GM18498 (cell line): Measurements from ENCODE around the gene GASK1A.

Experiments
- ATAC-seq: cut with Tn5 transposase; IDR thresholded peaks from one replicate; pipeline ENCODE4 v1.9.1; 2021; ENCODE audit warnings: mild to moderate bottlenecking, moderate library complexity; ENCODE audit not compliant: unreplicated experiment

GASK1A gene

DNA sequence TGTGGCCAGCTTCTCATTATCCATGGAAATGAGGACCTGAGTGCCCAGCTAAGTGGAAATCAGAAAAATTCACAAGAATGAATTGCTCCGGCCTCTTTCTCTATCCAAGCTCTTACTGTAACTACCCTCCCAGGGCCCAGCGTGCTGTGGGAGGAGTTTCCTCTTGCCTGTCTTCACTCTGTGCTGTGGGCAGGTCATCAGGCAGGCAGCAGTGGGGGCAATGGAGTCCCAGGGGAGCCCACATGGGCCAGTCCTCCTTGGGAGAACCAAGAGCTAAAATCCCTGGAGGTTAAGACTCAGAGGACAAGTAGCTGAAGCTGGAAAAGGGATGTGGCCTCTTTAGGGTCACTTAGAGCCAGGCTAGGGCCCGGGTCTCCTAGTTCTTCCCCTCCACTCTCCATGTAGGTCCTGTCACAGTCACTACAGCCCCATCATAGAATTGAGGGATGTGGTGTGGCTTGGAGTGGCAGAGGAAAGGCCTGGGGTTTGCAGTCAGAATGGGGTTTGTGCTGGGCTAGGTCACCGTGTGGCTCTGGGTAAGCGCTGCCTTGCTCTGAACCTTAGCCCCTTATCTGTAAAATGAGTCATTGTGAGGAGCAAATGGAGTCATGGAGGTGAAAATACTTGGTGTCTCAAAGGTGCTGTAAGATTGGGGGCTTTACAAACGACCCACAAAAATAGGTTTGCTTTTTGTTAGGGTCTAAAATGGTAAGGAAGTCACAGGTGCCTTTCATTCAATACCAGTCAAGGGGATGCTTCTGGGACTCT lies 3.7 kb downstream of the GASK1A start:
- no peak for ATAC-seq

DNA sequence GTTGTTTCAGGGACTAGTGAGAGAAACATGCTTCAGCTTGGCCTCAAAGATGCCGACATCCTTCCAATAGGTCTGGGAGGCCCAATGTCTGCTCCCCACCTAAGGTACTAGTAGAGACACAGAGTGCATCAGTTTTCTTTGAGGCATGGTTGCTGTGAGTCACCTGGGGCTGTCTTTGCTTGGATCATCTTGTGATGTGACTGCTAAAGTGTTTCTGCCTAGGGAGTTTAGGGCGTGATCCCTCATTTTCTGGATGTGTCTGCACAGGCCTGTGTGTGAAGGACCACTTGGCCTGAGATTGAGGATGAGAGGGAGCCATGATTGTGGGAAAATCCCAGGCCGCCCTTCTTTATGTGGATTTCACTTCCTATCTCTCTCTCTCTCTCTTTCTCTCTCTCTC lies 4.8 kb downstream of the GASK1A start:
- no peak for ATAC-seq

- ATAC-seq, result no peak
These were observed 5.6 kb downstream of the GASK1A start for GRCh38 chr3:42984701-42985100.

DNA sequence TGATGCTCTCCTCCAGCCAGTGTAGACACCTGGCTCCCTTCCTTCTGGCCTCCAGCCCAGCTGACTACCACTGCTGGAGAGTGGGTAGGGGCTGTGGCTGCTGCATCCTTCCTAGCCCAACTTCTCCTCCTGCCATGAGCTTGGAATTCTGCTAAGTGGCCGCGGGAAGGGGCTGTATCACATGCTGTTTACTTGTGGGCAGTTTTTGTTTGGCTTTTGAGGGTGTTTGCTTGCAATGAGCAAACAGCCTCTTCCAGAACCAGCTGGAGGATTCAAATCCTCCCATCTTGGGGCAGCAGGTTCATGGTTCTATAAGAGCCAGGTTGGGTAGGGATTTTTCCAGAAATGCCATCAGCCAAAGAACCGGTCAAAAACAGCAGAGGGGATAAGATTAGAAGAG lies 9.0 kb downstream of the GASK1A start:
- no peak for ATAC-seq

DNA sequence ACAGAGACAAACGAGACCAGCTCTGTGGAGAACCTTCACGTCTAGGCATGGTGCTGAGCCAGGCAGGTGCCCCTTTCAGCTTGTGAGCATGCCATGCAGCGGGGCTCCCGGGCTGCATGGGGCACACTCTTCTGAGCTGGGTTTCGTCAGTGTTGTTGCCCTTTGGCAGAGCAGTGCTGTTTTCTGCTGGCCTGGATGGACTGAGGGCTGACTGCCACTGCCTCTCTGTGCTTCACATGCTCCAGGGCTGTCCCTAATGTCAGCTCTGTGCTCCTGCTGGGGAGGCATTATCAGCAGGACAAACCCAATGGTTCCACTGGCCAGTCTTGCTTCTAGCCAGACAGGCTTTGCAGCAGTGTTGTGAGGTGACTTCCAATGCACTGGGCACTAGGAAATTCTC lies 9.5 kb downstream of the GASK1A start:
- no peak for ATAC-seq

DNA sequence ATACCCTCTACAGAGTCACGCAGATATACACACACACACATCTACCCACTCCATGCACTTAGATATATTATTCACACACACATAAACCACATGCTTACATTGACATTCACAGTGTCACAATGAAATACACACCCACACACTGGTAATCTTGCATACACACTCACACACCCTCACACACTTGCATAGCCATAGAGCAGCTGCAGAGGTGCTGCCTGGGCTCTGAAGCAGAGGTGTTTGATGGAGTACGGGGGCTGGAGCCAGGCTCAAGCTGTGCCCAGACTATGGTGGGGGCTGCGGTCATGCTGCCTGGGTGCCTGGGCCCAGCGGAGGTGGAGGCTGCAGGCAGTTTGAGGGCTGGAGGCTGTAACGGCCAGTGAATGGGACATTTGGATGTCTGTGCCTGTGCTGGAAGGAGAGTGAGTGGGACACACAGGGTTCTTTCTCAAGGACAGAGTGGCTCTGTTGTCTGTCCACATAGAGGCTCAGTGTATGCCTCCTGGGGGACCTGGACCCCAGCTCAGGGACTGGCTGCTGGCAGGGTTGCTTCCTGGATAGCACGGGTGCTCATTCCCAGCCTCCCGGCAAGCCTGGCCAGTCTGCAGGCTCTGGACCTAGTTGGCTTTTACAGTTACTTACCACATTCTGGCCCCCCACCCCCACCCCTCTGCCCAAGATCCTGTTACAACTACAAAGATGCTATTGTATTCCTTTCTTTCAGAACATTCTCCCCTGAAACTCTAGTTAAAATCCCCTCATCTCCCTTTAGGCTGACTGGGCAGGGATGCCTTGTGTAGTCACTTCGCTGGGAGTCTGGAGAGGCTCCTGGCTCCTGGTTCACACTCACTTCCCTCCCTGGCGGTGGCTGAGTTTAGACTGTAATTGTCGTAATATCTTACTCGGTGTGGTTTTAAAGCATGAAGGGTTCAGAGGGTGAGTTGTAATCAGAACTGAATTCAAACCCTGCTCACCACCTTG lies 12.5 kb downstream of the GASK1A start:
- no peak for ATAC-seq

- no peak for ATAC-seq
These were observed 15.5 kb downstream of the GASK1A start for GRCh38 chr3:42994595-42994994.

DNA sequence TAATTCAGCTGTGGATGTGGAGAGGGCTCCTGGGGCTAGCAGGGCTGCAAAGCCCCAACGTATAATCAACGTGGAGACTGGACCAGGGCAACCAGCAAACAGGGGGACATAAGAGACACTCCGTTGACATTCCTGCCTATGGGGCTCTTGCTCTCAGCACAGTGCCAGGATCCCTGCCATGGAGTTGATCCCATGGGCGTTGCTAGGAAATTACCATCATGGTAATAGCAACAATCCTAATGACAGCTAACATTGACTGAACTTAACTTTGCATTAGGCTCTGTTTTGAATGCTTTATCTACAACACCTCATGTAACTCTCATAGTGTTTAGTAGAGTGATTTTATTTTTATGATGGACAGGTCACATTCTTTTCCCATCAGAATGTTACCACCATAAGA lies 16.9 kb downstream of the GASK1A start:
- no peak for ATAC-seq

GRCh38 chr3:42996633-42997075 lies 17.5 kb downstream of the GASK1A start:
- no peak for ATAC-seq

DNA sequence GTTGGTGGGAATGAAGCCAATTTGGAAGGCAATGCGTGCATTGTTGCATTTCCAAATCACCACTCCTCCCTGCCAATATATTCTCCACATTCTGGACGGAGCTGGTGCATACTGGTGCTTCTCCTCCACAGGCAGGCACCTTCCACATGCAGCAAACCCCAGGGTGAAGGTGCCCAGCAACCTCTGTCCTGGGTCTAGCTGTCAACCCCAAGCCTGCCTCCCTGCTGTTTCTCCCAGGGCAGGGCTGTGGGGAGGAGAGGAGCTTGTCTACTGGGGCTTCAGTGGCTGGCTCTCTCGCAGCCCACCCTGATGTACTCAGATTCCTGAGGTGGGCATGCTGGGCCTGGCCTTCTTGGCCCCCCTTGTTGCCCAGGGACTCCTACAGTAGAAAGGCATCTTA lies 20.1 kb downstream of the GASK1A start:
- ATAC-seq, result no peak

- no peak for ATAC-seq
These were observed 20.5 kb downstream of the GASK1A start for GRCh38 chr3:42999632-43000031.

DNA sequence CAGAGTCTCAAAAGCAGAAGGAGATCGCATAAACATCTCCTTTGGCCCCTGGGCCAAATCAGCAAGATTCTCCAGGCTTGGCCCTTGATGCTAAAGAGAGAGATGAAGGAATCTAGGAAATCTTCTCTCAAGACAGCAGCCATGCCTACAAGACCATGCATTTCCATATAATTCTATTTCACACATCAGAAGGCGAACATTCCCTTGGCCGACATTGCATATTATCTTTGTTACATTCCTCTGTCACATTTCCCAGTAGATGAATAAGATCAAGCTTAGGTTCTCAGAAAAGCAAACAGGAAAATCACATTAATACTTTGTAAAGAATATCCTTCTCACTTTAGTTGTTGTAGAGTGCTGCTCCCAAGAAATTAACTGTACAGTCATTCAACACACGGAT lies 21.3 kb downstream of the GASK1A start:
- no peak for ATAC-seq

DNA sequence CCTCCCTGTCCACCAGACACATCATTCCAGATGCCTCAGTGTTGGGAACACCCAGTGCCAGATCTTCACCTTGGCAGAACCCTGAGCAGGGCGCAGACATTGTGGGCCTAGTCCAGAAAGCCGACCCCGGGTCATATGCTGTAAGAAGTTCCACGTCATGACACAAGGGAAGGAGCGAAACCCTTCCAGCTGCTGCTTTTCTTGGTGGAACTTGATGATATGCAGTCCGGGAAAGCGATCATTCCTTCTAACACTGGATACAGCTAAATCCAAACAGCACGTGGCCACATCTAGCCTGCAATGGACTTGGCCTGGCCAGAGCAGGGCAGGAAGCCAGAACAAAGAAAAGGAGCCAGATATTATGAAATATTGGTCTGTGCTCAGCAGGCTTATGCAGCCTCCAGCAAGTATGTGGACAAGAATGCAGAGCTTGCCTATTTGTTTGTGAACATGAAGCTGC lies 22.0 kb downstream of the GASK1A start:
- ATAC-seq, result no peak

- no peak for ATAC-seq
These were observed 22.5 kb downstream of the GASK1A start for GRCh38 chr3:43001556-43002121.

DNA sequence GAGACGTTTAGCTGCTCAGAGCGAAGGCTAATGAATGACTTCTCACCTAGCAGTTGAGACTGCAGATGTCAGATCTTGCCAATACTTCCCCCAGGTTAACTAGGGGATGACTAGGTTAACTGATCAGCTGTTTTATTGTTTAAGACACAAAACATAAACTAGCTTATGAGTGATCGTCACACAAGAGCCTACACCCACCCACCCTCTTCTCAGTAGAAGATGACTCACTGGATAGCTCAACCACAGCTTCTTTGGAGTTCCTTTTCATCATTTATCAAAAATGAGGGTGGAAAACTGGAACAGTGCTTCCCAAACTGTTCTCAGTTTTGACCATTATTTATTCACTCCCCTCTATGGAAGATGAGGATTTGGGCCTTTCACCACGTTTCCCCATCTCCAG lies 25.2 kb downstream of the GASK1A start:
- ATAC-seq, result no peak

- ATAC-seq, result no peak
These were observed 26.1 kb downstream of the GASK1A start for GRCh38 chr3:43005253-43005652.

GRCh38 chr3:43005981-43006380 lies 26.9 kb downstream of the GASK1A start:
- ATAC-seq, result no peak

- no peak for ATAC-seq
These were observed 27.7 kb downstream of the GASK1A start for GRCh38 chr3:43006825-43007224.

DNA sequence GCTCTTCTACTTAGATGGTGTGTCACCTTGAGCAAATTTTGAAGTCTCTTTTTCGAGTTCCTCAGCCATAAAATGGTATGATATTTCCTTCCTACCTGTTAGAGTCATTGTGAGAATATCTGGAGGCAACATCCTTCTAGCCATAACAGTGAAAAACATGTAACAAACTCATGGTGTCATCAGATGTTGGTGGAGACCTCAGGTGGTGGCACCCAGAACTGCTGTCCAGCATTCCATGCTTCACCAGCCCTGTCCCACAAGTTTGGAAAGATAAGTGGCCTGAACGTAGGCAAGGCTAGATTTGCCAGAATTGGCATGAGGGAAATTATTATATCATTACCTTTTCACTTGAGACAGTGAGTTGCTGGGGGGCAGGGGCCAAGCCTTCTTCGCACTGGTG lies 30.4 kb downstream of the GASK1A start:
- ATAC-seq, result no peak

- no peak for ATAC-seq
These were observed 31.5 kb downstream of the GASK1A start for GRCh38 chr3:43010638-43011037.

DNA sequence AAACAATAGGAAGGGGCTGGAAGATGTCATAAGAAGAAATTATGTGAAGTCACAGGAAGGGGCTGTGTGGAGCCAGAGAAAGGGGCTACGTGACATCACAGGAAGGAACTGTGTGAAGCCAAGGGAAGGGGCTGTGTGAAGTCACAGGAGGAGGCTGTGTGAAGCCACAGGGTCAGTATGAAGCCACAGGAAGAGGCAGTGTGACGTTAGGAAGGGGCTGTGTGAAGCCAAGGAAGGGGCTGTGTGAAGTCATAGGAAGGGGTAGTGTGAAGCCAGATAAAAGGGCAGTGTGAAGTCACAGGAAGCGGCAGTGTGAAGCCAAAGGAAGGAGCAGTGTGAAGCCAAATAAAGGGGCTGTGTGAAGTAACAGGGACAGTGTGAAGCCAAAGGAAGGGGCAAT lies 32.5 kb downstream of the GASK1A start:
- no peak for ATAC-seq

- no peak for ATAC-seq
These were observed 33.1 kb downstream of the GASK1A start for GRCh38 chr3:43012174-43012573.
